Measurements from ENCODE around the gene PRAC2. TPM values are rescaled to one million over a fixed set of nuclear protein-coding genes. Genes with fewer than 3 reads are reported as not detected.

The PRAC2 gene
- total RNA-seq, 1 donor from 2014 or later, result not detected

DNA sequence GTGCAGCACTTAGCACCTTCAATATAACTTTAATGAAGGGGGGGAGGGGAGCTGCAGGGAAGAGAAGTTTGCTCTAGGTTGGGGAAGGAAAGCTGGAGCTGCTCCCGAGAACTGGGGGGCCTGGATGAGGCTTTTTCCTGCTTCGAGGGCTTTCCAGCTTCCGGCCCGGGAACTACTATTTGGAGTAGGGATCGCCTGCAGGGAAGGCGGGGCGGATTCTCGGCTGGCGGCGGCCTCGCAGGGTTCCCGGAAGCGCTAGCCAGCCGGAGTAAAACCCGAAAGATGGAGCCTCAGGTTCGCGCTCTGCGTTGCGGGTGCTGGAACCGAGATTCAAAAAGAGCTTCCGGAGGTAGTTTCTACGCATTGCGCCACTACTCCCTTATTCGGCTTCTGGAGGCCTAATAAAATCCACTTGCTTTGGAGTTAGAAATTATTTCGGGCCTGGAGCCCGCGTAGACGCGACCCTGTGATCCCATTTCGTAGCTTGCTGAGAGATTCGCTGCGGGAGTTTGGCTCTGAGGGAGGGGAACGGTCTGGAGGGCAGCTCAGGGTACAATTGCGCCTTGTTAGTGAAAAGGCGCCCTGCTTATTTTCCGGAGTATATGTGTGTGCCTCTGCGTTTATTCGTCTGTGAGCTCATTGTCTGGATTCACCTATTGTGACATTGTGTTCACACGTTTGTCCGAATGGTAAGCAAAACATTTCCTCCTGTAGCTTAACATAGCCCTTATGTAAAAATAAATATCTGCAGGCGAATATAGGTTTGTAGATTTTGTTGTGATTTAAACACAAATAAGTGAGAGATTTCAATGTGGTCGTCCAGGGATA, 652 bp downstream of the PRAC2 start:
- H3K27me3 Mint-ChIP-seq (ENCODE audit: low read depth), result peaks cover 100% of the 10 kb centered on the region
- H3K4me1 Mint-ChIP-seq, result peaks cover 14% of the 10 kb centered on the region
- H3K36me3 Mint-ChIP-seq (ENCODE audit: low read depth), result no peaks in the 10 kb centered on the region
- H3K4me3 Mint-ChIP-seq, result peak overlapping the region; percentile 4
- H3K9me3 Mint-ChIP-seq, result no peaks in the 10 kb centered on the region
- TF ChIP-seq, protein P1, sequence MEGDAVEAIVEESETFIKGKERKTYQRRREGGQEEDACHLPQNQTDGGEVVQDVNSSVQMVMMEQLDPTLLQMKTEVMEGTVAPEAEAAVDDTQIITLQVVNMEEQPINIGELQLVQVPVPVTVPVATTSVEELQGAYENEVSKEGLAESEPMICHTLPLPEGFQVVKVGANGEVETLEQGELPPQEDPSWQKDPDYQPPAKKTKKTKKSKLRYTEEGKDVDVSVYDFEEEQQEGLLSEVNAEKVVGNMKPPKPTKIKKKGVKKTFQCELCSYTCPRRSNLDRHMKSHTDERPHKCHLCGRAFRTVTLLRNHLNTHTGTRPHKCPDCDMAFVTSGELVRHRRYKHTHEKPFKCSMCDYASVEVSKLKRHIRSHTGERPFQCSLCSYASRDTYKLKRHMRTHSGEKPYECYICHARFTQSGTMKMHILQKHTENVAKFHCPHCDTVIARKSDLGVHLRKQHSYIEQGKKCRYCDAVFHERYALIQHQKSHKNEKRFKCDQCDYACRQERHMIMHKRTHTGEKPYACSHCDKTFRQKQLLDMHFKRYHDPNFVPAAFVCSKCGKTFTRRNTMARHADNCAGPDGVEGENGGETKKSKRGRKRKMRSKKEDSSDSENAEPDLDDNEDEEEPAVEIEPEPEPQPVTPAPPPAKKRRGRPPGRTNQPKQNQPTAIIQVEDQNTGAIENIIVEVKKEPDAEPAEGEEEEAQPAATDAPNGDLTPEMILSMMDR (conservative IDR thresholded peaks at IDR 0.05), result no peak
- H3K27ac Mint-ChIP-seq (ENCODE audit: unreplicated experiment), result no peak overlapping the region
- no peak for DNase-seq (ENCODE audit: low read depth, low spot score)

DNA sequence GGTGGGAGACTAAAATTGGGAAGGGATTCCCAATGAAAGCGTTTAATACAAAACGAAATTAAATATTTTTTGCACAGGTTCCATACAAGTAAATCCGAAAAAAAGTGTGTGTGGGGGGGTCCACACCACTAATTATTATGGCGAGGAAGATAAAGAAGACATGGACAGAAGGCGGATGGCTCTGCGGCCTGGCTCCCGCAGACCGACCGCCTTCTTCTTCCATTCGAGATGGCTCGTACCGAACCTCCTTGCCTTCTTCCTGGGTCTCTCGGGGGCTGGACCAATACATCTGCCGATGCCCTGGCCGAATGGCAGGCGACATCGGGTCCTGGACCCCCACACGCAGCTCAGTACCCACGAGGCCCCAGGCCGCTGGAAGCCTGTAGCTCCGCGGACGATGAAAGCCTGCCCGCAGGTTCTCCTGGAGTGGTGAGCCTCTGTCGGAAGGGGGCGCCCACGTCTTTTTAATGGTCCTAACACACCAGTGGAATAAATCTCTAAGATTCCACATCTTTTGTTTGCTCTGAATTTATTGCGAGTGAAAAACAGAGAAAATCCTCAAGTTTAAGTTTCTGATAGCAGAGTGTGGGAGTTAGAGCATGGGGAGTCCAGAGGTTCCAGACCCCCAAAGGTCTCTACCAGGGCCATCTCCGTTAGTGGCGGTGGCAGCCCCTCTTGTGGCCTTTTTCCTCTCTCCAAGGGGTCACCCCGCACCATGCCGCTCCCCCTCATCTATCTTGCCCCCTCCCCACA, 1.4 kb downstream of the PRAC2 start:
- TF ChIP-seq, protein P1 (conservative IDR thresholded peaks at IDR 0.05), result peak; percentile 79
- DNase-seq (ENCODE audit: low read depth, low spot score), result peak; percentile 85
- Mint-ChIP-seq H3K36me3 (ENCODE audit: low read depth) (no peaks in the 10 kb centered on the region), H3K27ac (ENCODE audit: unreplicated experiment) (no peak overlapping the region), H3K4me1 (peaks cover 14% of the 10 kb centered on the region), H3K27me3 (ENCODE audit: low read depth) (peaks cover 100% of the 10 kb centered on the region), H3K4me3 (peak overlapping the region; percentile 69), H3K9me3 (no peaks in the 10 kb centered on the region)

DNA sequence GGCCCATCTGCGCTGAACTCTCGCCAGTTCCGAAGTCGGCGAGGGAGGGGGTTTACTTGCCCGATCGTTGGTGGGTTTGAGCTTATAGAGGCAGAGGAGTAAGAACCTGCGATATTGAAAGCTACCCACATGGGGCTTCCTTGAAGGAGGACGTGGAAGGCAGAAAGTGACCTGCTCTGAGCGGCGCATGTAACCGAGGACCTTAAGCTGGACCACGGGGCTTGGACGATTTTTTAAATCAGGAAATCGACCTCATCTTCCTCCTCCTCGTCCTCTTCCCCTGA, 2.0 kb downstream of the PRAC2 start:
- no peaks in the 10 kb centered on the region for H3K36me3 Mint-ChIP-seq (ENCODE audit: low read depth)
- H3K4me1 Mint-ChIP-seq, result peaks cover 14% of the 10 kb centered on the region
- H3K27ac Mint-ChIP-seq (ENCODE audit: unreplicated experiment), result no peak overlapping the region
- TF ChIP-seq, protein P1 (conservative IDR thresholded peaks at IDR 0.05), result no peak
- no peak for DNase-seq (ENCODE audit: low read depth, low spot score)
- no peak overlapping the region for H3K4me3 Mint-ChIP-seq
- H3K9me3 Mint-ChIP-seq, result no peaks in the 10 kb centered on the region
- H3K27me3 Mint-ChIP-seq (ENCODE audit: low read depth), result peaks cover 100% of the 10 kb centered on the region

DNA sequence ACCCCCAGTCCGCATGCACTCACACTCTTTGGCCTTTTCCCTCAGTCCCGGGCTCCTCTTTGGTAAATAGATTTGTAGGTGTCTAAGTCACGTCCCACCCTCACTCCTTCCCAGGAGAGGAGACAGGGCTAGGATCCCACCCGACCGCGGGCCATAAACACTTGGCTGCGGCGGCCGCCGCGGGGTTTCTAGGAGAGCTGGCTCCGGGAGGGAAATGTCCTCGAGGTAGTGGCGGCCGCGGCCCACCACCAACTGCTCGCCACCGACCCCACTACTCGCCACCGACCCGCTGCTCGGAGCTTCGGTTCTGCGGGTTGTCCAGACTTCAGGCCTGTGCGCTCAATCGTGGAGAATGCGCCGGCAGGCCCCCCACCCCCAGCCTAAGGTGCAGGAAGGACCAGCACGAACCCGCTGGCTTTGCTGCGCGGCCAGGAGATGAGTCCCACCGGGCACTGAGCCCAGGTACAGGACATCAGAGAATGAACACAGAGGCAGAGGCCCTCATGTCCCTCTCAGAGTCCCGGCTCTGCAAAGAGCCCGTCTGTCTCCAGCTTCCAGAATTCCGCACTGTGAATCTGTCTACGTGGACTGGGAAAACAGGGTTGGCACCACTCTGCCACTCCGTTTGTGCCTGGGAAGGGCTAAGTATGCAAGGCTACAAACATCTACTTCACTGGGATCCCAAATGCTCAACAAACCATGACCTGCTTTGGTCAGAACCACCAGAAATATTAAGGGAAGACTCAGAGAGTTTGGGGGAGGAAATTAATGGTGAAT, 2.5 kb downstream of the PRAC2 start:
- peaks cover 11% of the 10 kb centered on the region for H3K4me1 Mint-ChIP-seq
- peaks cover 100% of the 10 kb centered on the region for H3K27me3 Mint-ChIP-seq (ENCODE audit: low read depth)
- no peaks in the 10 kb centered on the region for H3K36me3 Mint-ChIP-seq (ENCODE audit: low read depth)
- no peak for DNase-seq (ENCODE audit: low read depth, low spot score)
- TF ChIP-seq, protein P1 (conservative IDR thresholded peaks at IDR 0.05), result no peak
- no peaks in the 10 kb centered on the region for H3K9me3 Mint-ChIP-seq
- H3K4me3 Mint-ChIP-seq, result no peak overlapping the region
- H3K27ac Mint-ChIP-seq (ENCODE audit: unreplicated experiment), result no peak overlapping the region

DNA sequence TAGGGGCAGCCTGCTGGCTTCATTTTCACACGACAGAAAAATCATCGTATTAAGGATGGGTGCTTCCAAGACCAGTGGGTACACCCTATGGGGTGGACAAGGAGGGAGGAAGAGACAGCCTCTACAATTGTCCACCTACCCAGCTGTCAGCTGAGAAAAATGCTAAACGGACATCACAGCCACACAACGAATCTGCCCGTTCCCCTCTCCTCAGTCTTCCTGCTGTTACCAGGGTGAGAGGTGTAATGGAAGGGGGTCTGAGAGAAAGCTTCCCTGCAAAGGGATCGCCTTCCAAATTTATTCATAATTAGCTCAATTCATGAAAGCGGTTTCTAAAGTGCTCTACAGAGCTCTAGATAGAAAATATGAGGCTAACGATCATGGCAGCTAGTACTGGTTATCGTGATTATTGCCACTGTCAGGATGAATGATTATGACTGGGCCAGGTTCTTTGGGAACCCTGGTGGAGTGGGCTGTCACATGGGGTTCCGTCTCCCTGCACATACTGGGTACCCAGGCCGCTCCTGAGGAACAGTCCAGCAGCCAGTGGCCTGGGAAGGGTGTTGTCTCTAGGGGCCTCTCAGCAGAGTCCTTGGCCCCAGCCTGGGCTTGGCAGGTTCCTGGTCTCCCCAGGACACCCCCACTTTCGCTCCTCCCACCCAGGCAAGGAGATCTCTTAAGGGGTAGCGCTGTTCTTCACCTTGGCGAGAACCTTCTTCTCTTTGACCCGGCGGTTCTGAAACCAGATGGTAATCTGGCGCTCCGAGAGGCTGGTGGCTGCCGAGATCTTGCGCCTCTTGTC, 3.3 kb downstream of the PRAC2 start:
- peaks cover 11% of the 10 kb centered on the region for H3K4me1 Mint-ChIP-seq

More for the DNA sequence above, 3.3 kb downstream of the PRAC2 start:
- Mint-ChIP-seq H3K27ac (ENCODE audit: unreplicated experiment) (no peak overlapping the region), H3K9me3 (no peaks in the 10 kb centered on the region), H3K27me3 (ENCODE audit: low read depth) (peaks cover 100% of the 10 kb centered on the region), H3K4me3 (no peak overlapping the region), H3K36me3 (ENCODE audit: low read depth) (no peaks in the 10 kb centered on the region)
- TF ChIP-seq, protein P1 (conservative IDR thresholded peaks at IDR 0.05), result no peak
- DNase-seq (ENCODE audit: low read depth, low spot score), result no peak

Measured in neural crest cell (in vitro differentiated cells).